Prostate gland (tissue), 2 donors: ENCODE measurements around the gene TKTL1. TPM values are rescaled to one million over a fixed set of nuclear protein-coding genes. Genes with fewer than 3 reads are reported as not detected.

Experiments used
- DNase-seq: peaks from one replicate; pipeline ENCODE4 v3.0.0-alpha.2; 2019; ENCODE audit warnings: low spot score
- H3K27ac ChIP-seq, 2 donors: fragments of 200-600 bp; sonication (generic); 2 replicates each; pipeline ENCODE4 v1.5.1; 2017 to 2019
- H3K27me3 ChIP-seq: fragments of 200-600 bp; sonication (generic); replicated peaks from 2 replicates; pipeline ENCODE4 v1.5.1; 2019; ENCODE audit not compliant: insufficient read depth
- H3K36me3 ChIP-seq, 2 donors: fragments of 200-600 bp; sonication (generic); 1 replicate in 1 of 2; 2 replicates in 1 of 2; pipeline versions ENCODE4 v1.5.1 to v1.8.1; 2017 to 2019
- H3K4me1 ChIP-seq: fragments of 200-600 bp; sonication (generic); replicated peaks from 2 replicates; pipeline ENCODE4 v1.5.1; 2019
- H3K4me3 ChIP-seq, 2 donors: fragments of 200-600 bp; sonication (generic); 2 replicates each; pipeline ENCODE4 v1.5.1; 2017 to 2019
- H3K9me3 ChIP-seq: fragments of 200-600 bp; sonication (generic); 2 replicates; pipeline ENCODE4 v1.5.1; 2017
- POLR2A ChIP-seq: fragments of 450-650 bp; IDR thresholded peaks from one replicate; pipeline ENCODE4 v1.6.1; 2016; ENCODE audit warnings: antibody characterized with exemption, mild to moderate bottlenecking
- POLR2AphosphoS5 ChIP-seq: sonication (generic); formaldehyde crosslinking; IDR thresholded peaks from one replicate; pipeline ENCODE4 v1.6.1; 2017; ENCODE audit warnings: antibody characterized with exemption
- WGBS: methylation state at CpG from one replicate; pipeline ENCODE4 v1.1.5; 2018; 5-methylcytosine and 5-hydroxymethylcytosine counted together
- intact Hi-C: fragments of 100-400 bp; cut with DNase I; formaldehyde crosslinking; loops from one replicate; pipeline ENCODE4 v1.14.2; 2022
- total RNA-seq, 2 donors: library from RNA; depleted of rRNA; stranded (reverse); fragments of >200 nt; gene quantifications; one replicate each; pipeline ENCODE4 v1.1.0, GENCODE V29; 2016
- TF ChIP-seq, protein P1 (sequence below), 4 experiments: fragments of 200-600 bp in 2 of 4; fragments of 450-650 bp in 2 of 4; sonication (generic) in 2 of 4; IDR thresholded peaks; 1 replicate in 3 of 4; 2 replicates in 1 of 4; pipeline ENCODE4 v1.5.1; 2016 to 2019; ENCODE audit warnings: antibody characterized with exemption in 4 of 4, mild to moderate bottlenecking in 2 of 4, moderate library complexity in 2 of 4

Gene TKTL1
- total RNA-seq, 2 donors from 2014 or later = 113 TPM; not detected in 1

DNA sequence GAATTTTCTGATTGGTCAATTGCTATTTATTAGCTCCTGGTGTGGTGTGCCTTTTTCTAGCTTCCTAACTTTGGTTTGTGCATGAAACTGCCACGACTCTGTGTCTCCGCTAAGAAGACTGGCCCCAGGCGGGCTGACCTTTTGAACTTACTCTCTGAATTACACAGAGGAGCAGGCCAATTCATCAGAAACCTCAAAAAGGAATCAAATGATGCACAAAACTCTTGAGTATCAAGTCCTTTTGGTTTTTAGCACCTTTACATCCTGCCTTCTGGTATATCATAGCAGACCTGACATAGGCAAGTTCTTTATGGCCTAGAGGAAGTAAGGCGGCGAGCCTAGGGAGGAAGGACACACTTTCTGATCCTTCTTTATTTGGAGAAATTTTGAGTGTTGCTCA, 17.6 kb downstream of the TKTL1 start:
- H3K4me3 ChIP-seq = no peak overlapping the region
- no peaks in the 10 kb centered on the region for H3K9me3 ChIP-seq
- TF ChIP-seq POLR2A (no peak), POLR2AphosphoS5 (no peak)
- TF ChIP-seq, protein P1, sequence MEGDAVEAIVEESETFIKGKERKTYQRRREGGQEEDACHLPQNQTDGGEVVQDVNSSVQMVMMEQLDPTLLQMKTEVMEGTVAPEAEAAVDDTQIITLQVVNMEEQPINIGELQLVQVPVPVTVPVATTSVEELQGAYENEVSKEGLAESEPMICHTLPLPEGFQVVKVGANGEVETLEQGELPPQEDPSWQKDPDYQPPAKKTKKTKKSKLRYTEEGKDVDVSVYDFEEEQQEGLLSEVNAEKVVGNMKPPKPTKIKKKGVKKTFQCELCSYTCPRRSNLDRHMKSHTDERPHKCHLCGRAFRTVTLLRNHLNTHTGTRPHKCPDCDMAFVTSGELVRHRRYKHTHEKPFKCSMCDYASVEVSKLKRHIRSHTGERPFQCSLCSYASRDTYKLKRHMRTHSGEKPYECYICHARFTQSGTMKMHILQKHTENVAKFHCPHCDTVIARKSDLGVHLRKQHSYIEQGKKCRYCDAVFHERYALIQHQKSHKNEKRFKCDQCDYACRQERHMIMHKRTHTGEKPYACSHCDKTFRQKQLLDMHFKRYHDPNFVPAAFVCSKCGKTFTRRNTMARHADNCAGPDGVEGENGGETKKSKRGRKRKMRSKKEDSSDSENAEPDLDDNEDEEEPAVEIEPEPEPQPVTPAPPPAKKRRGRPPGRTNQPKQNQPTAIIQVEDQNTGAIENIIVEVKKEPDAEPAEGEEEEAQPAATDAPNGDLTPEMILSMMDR (IDR thresholded peaks at IDR 0.05) = no peak
- whole genome bisulfite sequencing = 79% methylated on average over 5 of the region's 5 CpGs
- H3K36me3 ChIP-seq = no peaks in the 10 kb centered on the region
- no peaks in the 10 kb centered on the region for H3K4me1 ChIP-seq
- H3K27me3 ChIP-seq = no peaks in the 10 kb centered on the region
- intact Hi-C loops = no loop called here
- no peak for DNase-seq
- H3K27ac ChIP-seq = no peak overlapping the region

DNA sequence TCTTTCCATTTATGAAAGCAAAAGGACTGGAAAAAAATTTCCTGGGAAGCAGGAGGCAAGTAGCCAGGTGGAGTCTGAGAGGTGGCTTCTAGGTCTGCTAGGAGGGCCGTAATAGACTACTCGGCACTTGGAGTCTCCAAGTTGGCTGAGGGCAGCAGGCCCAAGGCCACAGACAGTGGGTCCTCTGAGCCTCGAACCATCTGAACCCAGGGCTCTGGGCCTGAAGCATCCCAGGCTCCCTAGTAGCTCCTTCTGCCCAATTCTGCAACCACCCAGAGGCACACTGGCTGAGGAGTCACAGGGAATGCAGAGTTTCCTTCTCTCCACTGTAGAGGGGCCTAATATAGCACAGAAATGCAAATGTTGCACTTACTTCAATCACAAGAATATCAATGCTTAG, 19.8 kb downstream of the TKTL1 start:
- H3K36me3 ChIP-seq = no peaks in the 10 kb centered on the region
- 93% methylated on average over 3 of the region's 3 CpGs for WGBS

DNA sequence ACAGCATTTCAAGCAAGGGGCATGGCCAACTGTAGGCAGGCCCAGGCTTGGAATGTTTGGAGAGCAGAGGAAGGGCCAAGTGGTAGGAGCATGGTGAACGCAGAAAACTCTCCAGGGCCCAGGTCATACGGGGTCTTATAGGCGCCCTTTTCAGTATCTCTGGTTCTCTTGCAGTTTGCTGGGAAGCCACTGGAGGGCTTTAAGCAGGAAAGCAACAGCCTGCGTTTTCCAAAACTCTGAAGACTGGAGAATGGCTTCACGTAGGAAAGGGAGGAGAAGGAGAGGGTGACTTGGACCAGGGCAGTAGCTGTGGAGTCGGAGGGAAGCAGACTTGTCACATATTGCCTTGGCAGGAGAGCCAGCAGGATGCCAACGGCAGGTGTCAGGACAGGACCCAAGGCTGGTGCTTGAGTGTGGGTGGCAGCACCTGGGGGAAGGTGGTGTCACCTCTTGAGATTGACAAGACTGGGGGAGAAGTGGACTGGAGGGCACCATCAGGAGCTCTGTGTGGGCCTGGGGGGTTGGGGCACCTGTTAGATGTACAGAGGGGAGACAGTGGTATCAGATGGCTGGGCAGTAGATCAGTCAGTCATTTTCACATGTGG, 21.9 kb downstream of the TKTL1 start:
- DNase-seq = no peak
- no peak overlapping the region for H3K4me3 ChIP-seq
- H3K9me3 ChIP-seq = no peaks in the 10 kb centered on the region
- H3K36me3 ChIP-seq = no peaks in the 10 kb centered on the region
- H3K27ac ChIP-seq = no peak overlapping the region
- no peaks in the 10 kb centered on the region for H3K4me1 ChIP-seq
- TF ChIP-seq, protein P1 (IDR thresholded peaks at IDR 0.05) = peak in 2 of 4 experiments; percentile 18 to 44
- no peak for TF ChIP-seq POLR2AphosphoS5
- WGBS = 8% methylated on average over 7 of the region's 7 CpGs
- H3K27me3 ChIP-seq = no peaks in the 10 kb centered on the region
- intact Hi-C loops = no loop called here

More for the DNA sequence above, 19.8 kb downstream of the TKTL1 start:
- intact Hi-C loops = no loop called here
- Histone ChIP-seq H3K27ac (no peak overlapping the region), H3K4me1 (no peaks in the 10 kb centered on the region), H3K27me3 (no peaks in the 10 kb centered on the region), H3K4me3 (no peak overlapping the region), H3K9me3 (no peaks in the 10 kb centered on the region)
- DNase-seq = no peak
- TF ChIP-seq POLR2AphosphoS5 (no peak), POLR2A (no peak)
- TF ChIP-seq, protein P1 (IDR thresholded peaks at IDR 0.05) = no peak

DNA sequence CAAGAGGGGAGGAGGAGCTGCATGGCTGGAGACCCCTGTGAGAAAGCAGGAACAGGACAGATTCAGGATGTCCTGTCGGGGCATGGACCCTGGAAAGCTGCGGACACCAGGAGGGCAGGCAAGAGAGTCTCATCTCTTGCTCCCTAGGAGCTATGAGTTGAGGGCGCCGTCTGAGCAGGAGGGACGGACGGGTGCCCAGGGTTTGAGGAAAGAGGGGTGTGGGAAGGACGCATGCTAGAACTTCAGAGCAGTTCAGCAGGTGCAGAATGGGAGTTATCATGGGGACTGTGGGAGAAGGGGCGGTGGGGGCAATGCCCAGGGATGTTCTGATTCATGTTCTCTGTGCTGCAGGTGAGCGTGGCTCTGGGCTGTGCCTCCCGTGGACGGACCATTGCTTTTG, 24.8 kb downstream of the TKTL1 start:
- Histone ChIP-seq H3K27ac (no peak overlapping the region), H3K9me3 (no peaks in the 10 kb centered on the region), H3K27me3 (no peaks in the 10 kb centered on the region), H3K4me1 (no peaks in the 10 kb centered on the region), H3K4me3 (no peak overlapping the region), H3K36me3 (no peaks in the 10 kb centered on the region)
- WGBS = 82% methylated on average over 9 of the region's 11 CpGs
- no peak for DNase-seq
- TF ChIP-seq POLR2A (no peak), POLR2AphosphoS5 (no peak)
- TF ChIP-seq, protein P1 (IDR thresholded peaks at IDR 0.05) = no peak
- intact Hi-C loops = no loop called here

DNA sequence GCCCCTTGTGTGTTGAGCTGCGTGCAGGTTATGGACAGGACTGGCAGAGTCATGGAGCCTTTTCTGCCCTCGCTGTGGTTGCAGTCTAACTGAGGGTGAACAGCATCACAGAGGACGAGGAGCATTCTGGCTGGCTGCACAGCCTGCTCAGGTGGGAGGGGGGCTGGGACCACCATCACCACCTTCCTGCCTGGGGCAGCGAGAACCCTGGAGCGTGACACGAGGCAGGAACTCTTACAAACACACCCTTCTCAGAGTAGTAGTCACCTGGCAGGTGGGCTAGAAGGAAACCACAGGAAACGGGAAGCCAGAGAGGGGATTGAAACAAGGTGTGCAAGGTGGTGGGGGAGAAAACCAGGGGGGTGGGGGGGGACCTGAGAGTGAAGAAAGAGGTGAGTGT, 25.6 kb downstream of the TKTL1 start:
- intact Hi-C loops = no loop called here
- H3K9me3 ChIP-seq = no peaks in the 10 kb centered on the region
- no peaks in the 10 kb centered on the region for H3K36me3 ChIP-seq
- H3K27me3 ChIP-seq = no peaks in the 10 kb centered on the region
- no peak for TF ChIP-seq POLR2A
- no peak for TF ChIP-seq POLR2AphosphoS5
- TF ChIP-seq, protein P1 (IDR thresholded peaks at IDR 0.05) = no peak
- WGBS = 100% methylated on average over 1 of the region's 7 CpGs
- no peak overlapping the region for H3K4me3 ChIP-seq
- H3K4me1 ChIP-seq = no peaks in the 10 kb centered on the region
- no peak for DNase-seq
- no peak overlapping the region for H3K27ac ChIP-seq
